Kidney (tissue), 14 donors: ENCODE measurements around the gene RPL10. TPM values are rescaled to one million over a fixed set of nuclear protein-coding genes. Genes with fewer than 3 reads are reported as not detected.

Experiments
- DNase-seq, 5 donors: peaks; one replicate each; pipeline ENCODE4 v3.0.0-alpha.2; 2013 to 2020
- FAIRE-seq: peaks from 2 replicates; lab custom pipeline; 2012; peaks lifted over from hg19 to GRCh38; lab: Jason Lieb, UNC
- H3K27ac ChIP-seq, 2 donors: one replicate each; pipeline ENCODE4 v1.7.0; 2013; ENCODE audit warnings: low read depth in 2 of 2, low read length in 2 of 2, inconsistent platforms in 1 of 2
- H3K27me3 ChIP-seq: one replicate; pipeline ENCODE4 v1.7.1; 2013; ENCODE audit warnings: low read length, inconsistent platforms; ENCODE audit not compliant: control insufficient read depth, insufficient read depth
- H3K36me3 ChIP-seq, 3 donors: one replicate each; pipeline versions ENCODE4 v1.7.0 to v1.7.1; 2013; ENCODE audit warnings: low read length in 3 of 3, control low read depth in 1 of 3, inconsistent platforms in 1 of 3; ENCODE audit not compliant: insufficient read depth in 3 of 3, control insufficient read depth in 2 of 3
- H3K4me1 ChIP-seq, 3 donors: one replicate each; pipeline versions ENCODE4 v1.7.0 to v1.7.1; 2013; ENCODE audit warnings: low read length in 3 of 3, inconsistent platforms in 1 of 3, low read depth in 1 of 3; ENCODE audit not compliant: control insufficient read depth in 2 of 3, insufficient read depth in 2 of 3
- H3K4me3 ChIP-seq, 3 donors: one replicate each; pipeline versions ENCODE4 v1.7.0 to v1.8.1; 2013; ENCODE audit warnings: low read length in 3 of 3, control low read depth in 1 of 3, inconsistent platforms in 1 of 3
- H3K9ac ChIP-seq, 3 donors: one replicate each; pipeline versions ENCODE4 v1.7.0 to v1.7.1; 2013; ENCODE audit warnings: low read length in 3 of 3, control low read depth in 1 of 3, inconsistent platforms in 1 of 3
- H3K9me3 ChIP-seq, 3 donors: one replicate each; pipeline versions ENCODE4 v1.7.0 to v1.7.1; 2013; ENCODE audit warnings: low read length in 3 of 3, control low read depth in 1 of 3, inconsistent platforms in 1 of 3; ENCODE audit not compliant: control insufficient read depth in 2 of 3, insufficient read depth in 1 of 3
- intact Hi-C: fragments of 100-400 bp; cut with DNase I; formaldehyde crosslinking; loops from one replicate; pipeline ENCODE4 v1.11.1; 2022
- polyA plus RNA-seq: library from polyadenylated mRNA; stranded (reverse); fragments of 350-450 nt; fragmentation: Illumina TruSeq; extraction: RNeasy Lipid Tissue Mini Kit (QIAGEN cat#74804); gene quantifications from one replicate; pipeline ENCODE4 v1.2.3, GENCODE V29; 2014; ENCODE audit warnings: low read depth, low replicate concordance; ENCODE audit not compliant: insufficient read depth
- total RNA-seq: library from RNA; stranded (reverse); fragmentation: NEBNext Ultra II Directional; extraction: Animal tissue kit (Norgen Biotek cat#: 25700); gene quantifications from one replicate; pipeline ENCODE4 v1.2.1, GENCODE V29; 2021
- TF ChIP-seq, protein P1 (sequence below): IDR thresholded peaks from 3 replicates; pipeline ENCODE4 v1.5.1; 2012; ENCODE audit warnings: mild to moderate bottlenecking, moderate library complexity, borderline replicate concordance; ENCODE audit not compliant: insufficient read depth; ENCODE audit errors: extremely low read depth
- donor health status: control.
- donor health status: control.
- donor health status: control.
- donor health status: control.
- donor health status: control.
- donor health status: DM: yes; HTN: yes; CAD: no.
- donor health status: Normal renal cell carcinoma (clear cell type).

RPL10 gene
- total and polyA plus RNA-seq, 2 donors from 2014 or later, result 2,684 to 2,858 TPM

GRCh38 chrX:154441564-154441963, 43.4 kb downstream of the RPL10 start:
- Histone ChIP-seq H3K9me3 (no peaks in the 10 kb centered on the region), H3K36me3 (peaks cover 0 to 7% (median 3%) of the 10 kb centered on the region in 3 donors), H3K27ac (no peak overlapping the region), H3K4me3 (no peak overlapping the region), H3K27me3 (no peaks in the 10 kb centered on the region), H3K4me1 (peaks cover 0 to 20% (median 3%) of the 10 kb centered on the region in 3 donors), H3K9ac (no peak overlapping the region)
- intact Hi-C loops, result no loop called here
- TF ChIP-seq, protein P1, sequence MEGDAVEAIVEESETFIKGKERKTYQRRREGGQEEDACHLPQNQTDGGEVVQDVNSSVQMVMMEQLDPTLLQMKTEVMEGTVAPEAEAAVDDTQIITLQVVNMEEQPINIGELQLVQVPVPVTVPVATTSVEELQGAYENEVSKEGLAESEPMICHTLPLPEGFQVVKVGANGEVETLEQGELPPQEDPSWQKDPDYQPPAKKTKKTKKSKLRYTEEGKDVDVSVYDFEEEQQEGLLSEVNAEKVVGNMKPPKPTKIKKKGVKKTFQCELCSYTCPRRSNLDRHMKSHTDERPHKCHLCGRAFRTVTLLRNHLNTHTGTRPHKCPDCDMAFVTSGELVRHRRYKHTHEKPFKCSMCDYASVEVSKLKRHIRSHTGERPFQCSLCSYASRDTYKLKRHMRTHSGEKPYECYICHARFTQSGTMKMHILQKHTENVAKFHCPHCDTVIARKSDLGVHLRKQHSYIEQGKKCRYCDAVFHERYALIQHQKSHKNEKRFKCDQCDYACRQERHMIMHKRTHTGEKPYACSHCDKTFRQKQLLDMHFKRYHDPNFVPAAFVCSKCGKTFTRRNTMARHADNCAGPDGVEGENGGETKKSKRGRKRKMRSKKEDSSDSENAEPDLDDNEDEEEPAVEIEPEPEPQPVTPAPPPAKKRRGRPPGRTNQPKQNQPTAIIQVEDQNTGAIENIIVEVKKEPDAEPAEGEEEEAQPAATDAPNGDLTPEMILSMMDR, result no peak
- FAIRE-seq, result no peak
- DNase-seq, result no peak

DNA sequence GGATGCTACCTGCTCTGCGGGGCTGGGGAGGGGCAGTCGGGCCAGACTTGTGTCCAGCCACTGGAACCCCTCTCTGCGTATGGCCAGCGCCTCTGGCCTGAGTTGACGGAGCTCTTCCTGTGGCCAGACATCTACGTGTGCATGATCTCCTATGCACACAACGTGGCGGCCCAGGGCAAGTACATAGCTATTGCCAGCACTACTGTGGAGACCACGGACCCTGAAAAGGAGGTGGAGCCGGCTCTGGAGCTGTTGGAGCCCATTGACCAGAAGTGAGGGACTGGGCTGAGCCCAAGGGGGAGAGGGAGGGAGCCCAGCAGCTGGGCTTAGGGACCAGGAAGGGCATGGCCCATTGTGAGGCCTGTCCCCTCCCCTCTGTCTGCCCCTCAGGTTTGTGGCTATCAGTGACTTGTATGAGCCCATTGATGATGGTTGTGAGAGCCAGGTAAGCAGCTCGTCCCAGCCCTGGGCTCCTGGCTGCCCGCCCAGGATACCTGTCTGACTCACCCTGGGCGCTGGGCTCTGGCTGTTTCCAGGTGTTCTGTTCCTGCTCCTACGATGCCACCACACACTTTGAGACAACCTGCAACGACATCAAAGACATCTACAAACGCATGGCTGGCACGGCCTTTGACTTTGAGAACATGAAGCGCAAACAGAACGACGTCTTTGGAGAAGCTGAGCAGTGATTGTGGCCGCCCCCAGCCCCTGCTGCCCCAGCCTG, 44.0 kb downstream of the RPL10 start:
- Histone ChIP-seq H3K9me3 (no peaks in the 10 kb centered on the region), H3K36me3 (peaks cover 0 to 7% (median 3%) of the 10 kb centered on the region in 3 donors), H3K4me1 (peaks cover 0 to 20% (median 3%) of the 10 kb centered on the region in 3 donors), H3K9ac (no peak overlapping the region), H3K27me3 (no peaks in the 10 kb centered on the region), H3K4me3 (no peak overlapping the region), H3K27ac (no peak overlapping the region)
- no peak for FAIRE-seq
- TF ChIP-seq, protein P1, result no peak
- intact Hi-C loops, result no loop called here
- peak in 1 of 5 donors; percentile 69 for DNase-seq

GRCh38 chrX:154443479-154443910, 45.3 kb downstream of the RPL10 start:
- TF ChIP-seq, protein P1, result no peak
- FAIRE-seq, result no peak
- Histone ChIP-seq H3K36me3 (peaks cover 0 to 7% (median 4%) of the 10 kb centered on the region in 3 donors), H3K4me1 (peaks cover 0 to 13% (median 0%) of the 10 kb centered on the region in 3 donors), H3K27me3 (no peaks in the 10 kb centered on the region), H3K4me3 (peak overlapping the region in 1 of 3 donors; percentile 25), H3K9ac (peak overlapping the region in 2 of 3 donors; percentile 16 to 51), H3K9me3 (no peaks in the 10 kb centered on the region), H3K27ac (peak overlapping the region; percentile 53 to 86)
- intact Hi-C loops, result no loop called here
- DNase-seq, result peak in 3 of 5 donors; percentile 16 to 65 (median 53)
